Endodermal cell (in vitro differentiated cells): ENCODE measurements around the gene STRADA. TPM values are rescaled to one million over a fixed set of nuclear protein-coding genes. Genes with fewer than 3 reads are reported as not detected.

Source experiments
- DNase-seq: peaks from one replicate; pipeline ENCODE4 v3.0.0-alpha.2; 2017
- H3K27ac ChIP-seq: 2 replicates; pipeline ENCODE4 v1.5.1; 2013; ENCODE audit warnings: mild to moderate bottlenecking, low read depth, low read length, moderate library complexity
- H3K27me3 ChIP-seq: 2 replicates; pipeline ENCODE4 v1.6.1; 2013; ENCODE audit warnings: mild to moderate bottlenecking, low read length, moderate library complexity; ENCODE audit not compliant: insufficient read depth, control insufficient read depth, poor library complexity, severe bottlenecking
- H3K36me3 ChIP-seq: 2 replicates; pipeline ENCODE4 v1.7.0; 2013; ENCODE audit warnings: mild to moderate bottlenecking, low read length, moderate library complexity; ENCODE audit not compliant: control insufficient read depth, insufficient read depth
- H3K4me1 ChIP-seq: one replicate; pipeline ENCODE4 v1.7.0; 2013; ENCODE audit warnings: low read length; ENCODE audit not compliant: control insufficient read depth, insufficient read depth
- H3K4me3 ChIP-seq: 2 replicates; pipeline ENCODE4 v1.5.1; 2013; ENCODE audit warnings: mild to moderate bottlenecking, low read length, moderate library complexity
- H3K9ac ChIP-seq: 2 replicates; pipeline ENCODE4 v1.6.1; 2013; ENCODE audit warnings: mild to moderate bottlenecking, low read length, moderate library complexity; ENCODE audit not compliant: poor library complexity, severe bottlenecking; ENCODE audit errors: extremely low read depth
- H3K9me3 ChIP-seq: 2 replicates; pipeline ENCODE4 v1.6.1; 2013; ENCODE audit warnings: mild to moderate bottlenecking, low read length, moderate library complexity; ENCODE audit not compliant: control insufficient read depth
- H3K27ac Mint-ChIP-seq: 2 replicates; pipeline ENCODE4 v1.8.0; 2020; ENCODE audit warnings: mixed read lengths
- H3K27me3 Mint-ChIP-seq: 2 replicates; pipeline ENCODE4 v1.8.0; 2021; ENCODE audit warnings: mild to moderate bottlenecking, mixed read lengths; ENCODE audit not compliant: insufficient read depth
- H3K36me3 Mint-ChIP-seq: 2 replicates; pipeline ENCODE4 v1.8.0; 2020; ENCODE audit warnings: low read depth, mixed read lengths
- H3K4me1 Mint-ChIP-seq: 2 replicates; pipeline ENCODE4 v1.8.0; 2020; ENCODE audit warnings: mixed read lengths
- H3K4me3 Mint-ChIP-seq: 2 replicates; pipeline ENCODE4 v1.8.0; 2020; ENCODE audit warnings: mild to moderate bottlenecking, moderate library complexity, mixed read lengths
- H3K9me3 Mint-ChIP-seq: 2 replicates; pipeline ENCODE4 v1.8.0; 2020; ENCODE audit warnings: mild to moderate bottlenecking, mixed read lengths
- CTCF ChIP-seq: fragments of 200-600 bp; sonication (generic); conservative IDR thresholded peaks from 2 replicates; pipeline ENCODE4 v1.5.0; 2021; ENCODE audit warnings: antibody characterized with exemption, mild to moderate bottlenecking
- WGBS, 2 experiments: methylation state at CpG; one replicate each; pipeline versions ENCODE4 v1.1.5 to v1.1.7; 2013; ENCODE audit warnings: missing lambda C conversion rate in 2 of 2, mixed read lengths in 1 of 2; ENCODE audit not compliant: insufficient coverage in 1 of 2, insufficient read length in 1 of 2; 5-methylcytosine and 5-hydroxymethylcytosine counted together
- total RNA-seq, 2 donors: library from RNA; stranded (reverse); fragmentation: NEBNext Ultra II Directional in 1 of 2; extraction: Animal tissue kit (Norgen Biotek cat#: 25700) in 1 of 2; gene quantifications; 2 replicates in 1 of 2; 3 replicates in 1 of 2; pipeline ENCODE4 v1.2.1, GENCODE V29; 2021

STRADA gene
- total RNA-seq, 2 donors from 2014 or later, result 49.7 to 73.1 TPM

GRCh38 chr17:63692195-63692816 lies 49.3 kb downstream of the STRADA start:
- Mint-ChIP-seq H3K36me3 (peaks cover 27% of the 10 kb centered on the region), H3K4me3 (no peak overlapping the region), H3K9me3 (no peaks in the 10 kb centered on the region), H3K4me1 (peaks cover 3% of the 10 kb centered on the region), H3K27ac (no peak overlapping the region), H3K27me3 (no peaks in the 10 kb centered on the region)
- Histone ChIP-seq H3K36me3 (peaks cover 52% of the 10 kb centered on the region), H3K9ac (no peak overlapping the region), H3K4me3 (no peak overlapping the region), H3K27ac (no peak overlapping the region), H3K27me3 (no peaks in the 10 kb centered on the region), H3K4me1 (peaks cover under 1% of the 10 kb centered on the region), H3K9me3 (no peaks in the 10 kb centered on the region)
- 94 to 98% methylated on average over 7 to 11 of the region's 11 CpGs for WGBS, 2 experiments
- TF ChIP-seq CTCF, result no peak
- DNase-seq, result no peak

- H3K27me3 Mint-ChIP-seq, result no peaks in the 10 kb centered on the region
- H3K4me1 Mint-ChIP-seq, result no peaks in the 10 kb centered on the region
- Histone ChIP-seq H3K27ac (no peak overlapping the region), H3K36me3 (peaks cover 42% of the 10 kb centered on the region), H3K27me3 (no peaks in the 10 kb centered on the region), H3K4me1 (no peaks in the 10 kb centered on the region), H3K4me3 (no peak overlapping the region), H3K9me3 (no peaks in the 10 kb centered on the region), H3K9ac (no peak overlapping the region)
- no peaks in the 10 kb centered on the region for H3K9me3 Mint-ChIP-seq
- H3K36me3 Mint-ChIP-seq, result peaks cover 20% of the 10 kb centered on the region
- TF ChIP-seq CTCF, result no peak
- DNase-seq, result no peak
- H3K27ac Mint-ChIP-seq, result no peak overlapping the region
- 96 to 97% methylated on average over 13 to 14 of the region's 14 CpGs for WGBS, 2 experiments
- H3K4me3 Mint-ChIP-seq, result no peak overlapping the region
Measured at GRCh38 chr17:63689479-63689878, 52.1 kb downstream of the STRADA start.

GRCh38 chr17:63688396-63689020 lies 53.1 kb downstream of the STRADA start:
- TF ChIP-seq CTCF, result no peak
- H3K36me3 Mint-ChIP-seq, result peaks cover 20% of the 10 kb centered on the region
- H3K4me1 Mint-ChIP-seq, result no peaks in the 10 kb centered on the region
- H3K9ac ChIP-seq, result no peak overlapping the region
- H3K9me3 Mint-ChIP-seq, result no peaks in the 10 kb centered on the region
- no peaks in the 10 kb centered on the region for H3K27me3 ChIP-seq
- H3K27me3 Mint-ChIP-seq, result no peaks in the 10 kb centered on the region
- H3K9me3 ChIP-seq, result no peaks in the 10 kb centered on the region
- no peak overlapping the region for H3K27ac Mint-ChIP-seq
- H3K27ac ChIP-seq, result no peak overlapping the region
- H3K36me3 ChIP-seq, result peaks cover 47% of the 10 kb centered on the region
- WGBS, 2 experiments, result 88 to 91% methylated on average over 5 to 12 of the region's 12 CpGs
- no peak overlapping the region for H3K4me3 Mint-ChIP-seq
- DNase-seq, result no peak
- no peaks in the 10 kb centered on the region for H3K4me1 ChIP-seq
- H3K4me3 ChIP-seq, result no peak overlapping the region
